Ascending aorta (tissue), 2 donors: Measurements from ENCODE around the gene PPM1D. TPM values are rescaled to one million over a fixed set of nuclear protein-coding genes. Genes with fewer than 3 reads are reported as not detected.

Experiments used
- DNase-seq, 2 donors: peaks; one replicate each; pipeline ENCODE4 v3.0.0-alpha.2; 2019; ENCODE audit warnings: low spot score in 2 of 2
- H3K27ac ChIP-seq, 2 donors: fragments of 200-600 bp; sonication (generic); one replicate each; pipeline ENCODE4 v1.5.1; 2016 to 2017; ENCODE audit warnings: mild to moderate bottlenecking in 1 of 2
- H3K27me3 ChIP-seq: fragments of 200-600 bp; sonication (generic); one replicate; pipeline ENCODE4 v1.5.1; 2017
- H3K36me3 ChIP-seq, 2 donors: fragments of 200-600 bp; sonication (generic); one replicate each; pipeline ENCODE4 v1.5.1; 2016
- H3K4me1 ChIP-seq, 2 donors: fragments of 200-600 bp; sonication (generic); one replicate each; pipeline ENCODE4 v1.5.1; 2016 to 2017; ENCODE audit warnings: mild to moderate bottlenecking in 1 of 2
- H3K4me3 ChIP-seq, 2 donors: fragments of 200-600 bp; sonication (generic); one replicate each; pipeline ENCODE4 v1.5.1; 2016 to 2017; ENCODE audit warnings: mild to moderate bottlenecking in 1 of 2
- H3K9me3 ChIP-seq, 2 donors: fragments of 200-600 bp; sonication (generic); one replicate each; pipeline ENCODE4 v1.5.1; 2016
- intact Hi-C: fragments of 100-400 bp; cut with DNase I; formaldehyde crosslinking; loops from one replicate; pipeline ENCODE4 v1.15.1; 2023
- total RNA-seq: library from RNA; depleted of rRNA; stranded (reverse); fragments of >200 nt; gene quantifications from one replicate; pipeline ENCODE4 v1.1.0, GENCODE V29; 2016
- TF ChIP-seq, protein P1 (sequence below), 3 experiments: fragments of 200-600 bp in 2 of 3; fragments of 450-650 bp in 1 of 3; sonication (generic) in 2 of 3; IDR thresholded peaks; one replicate each; pipeline ENCODE4 v1.5.1; 2016 to 2019; ENCODE audit warnings: antibody characterized with exemption in 3 of 3, mild to moderate bottlenecking in 1 of 3, moderate library complexity in 1 of 3

The PPM1D gene
- total RNA-seq, 1 donor from 2014 or later: 6.0 TPM

DNA sequence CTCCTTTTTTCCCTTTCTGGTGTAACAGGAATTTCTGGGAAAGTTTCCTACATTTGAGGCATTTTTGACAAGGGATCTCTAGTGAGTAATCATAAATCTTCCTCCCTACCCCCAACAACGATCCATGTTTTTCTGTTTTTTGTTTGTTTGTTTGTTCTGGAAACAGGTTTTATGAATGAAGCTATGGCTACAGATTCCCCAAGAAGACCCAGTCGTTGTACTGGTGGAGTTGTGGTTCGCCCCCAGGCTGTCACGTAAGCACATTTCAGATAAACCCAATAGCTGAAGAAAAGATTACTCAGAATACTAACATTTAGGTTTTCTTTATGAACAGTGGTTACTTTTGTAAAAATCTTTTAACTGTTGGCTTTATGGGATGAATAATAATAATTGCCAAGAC lies 79.3 kb downstream of the PPM1D start:
- H3K4me3 ChIP-seq: no peak overlapping the region
- intact Hi-C loops: loop anchor here (10.0 kb wide), 1 partner anchor 974 kb away; the partner anchor contains the start of genes PTRH2 and VMP1
- H3K36me3 ChIP-seq: peaks cover 4 to 5% of the 10 kb centered on the region in 2 donors
- no peak for DNase-seq
- TF ChIP-seq, protein P1, sequence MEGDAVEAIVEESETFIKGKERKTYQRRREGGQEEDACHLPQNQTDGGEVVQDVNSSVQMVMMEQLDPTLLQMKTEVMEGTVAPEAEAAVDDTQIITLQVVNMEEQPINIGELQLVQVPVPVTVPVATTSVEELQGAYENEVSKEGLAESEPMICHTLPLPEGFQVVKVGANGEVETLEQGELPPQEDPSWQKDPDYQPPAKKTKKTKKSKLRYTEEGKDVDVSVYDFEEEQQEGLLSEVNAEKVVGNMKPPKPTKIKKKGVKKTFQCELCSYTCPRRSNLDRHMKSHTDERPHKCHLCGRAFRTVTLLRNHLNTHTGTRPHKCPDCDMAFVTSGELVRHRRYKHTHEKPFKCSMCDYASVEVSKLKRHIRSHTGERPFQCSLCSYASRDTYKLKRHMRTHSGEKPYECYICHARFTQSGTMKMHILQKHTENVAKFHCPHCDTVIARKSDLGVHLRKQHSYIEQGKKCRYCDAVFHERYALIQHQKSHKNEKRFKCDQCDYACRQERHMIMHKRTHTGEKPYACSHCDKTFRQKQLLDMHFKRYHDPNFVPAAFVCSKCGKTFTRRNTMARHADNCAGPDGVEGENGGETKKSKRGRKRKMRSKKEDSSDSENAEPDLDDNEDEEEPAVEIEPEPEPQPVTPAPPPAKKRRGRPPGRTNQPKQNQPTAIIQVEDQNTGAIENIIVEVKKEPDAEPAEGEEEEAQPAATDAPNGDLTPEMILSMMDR (IDR thresholded peaks at IDR 0.05): no peak
- H3K27ac ChIP-seq: no peak overlapping the region
- no peaks in the 10 kb centered on the region for H3K27me3 ChIP-seq
- peaks cover 0 to 10% of the 10 kb centered on the region in 2 donors for H3K4me1 ChIP-seq
- H3K9me3 ChIP-seq: no peaks in the 10 kb centered on the region

DNA sequence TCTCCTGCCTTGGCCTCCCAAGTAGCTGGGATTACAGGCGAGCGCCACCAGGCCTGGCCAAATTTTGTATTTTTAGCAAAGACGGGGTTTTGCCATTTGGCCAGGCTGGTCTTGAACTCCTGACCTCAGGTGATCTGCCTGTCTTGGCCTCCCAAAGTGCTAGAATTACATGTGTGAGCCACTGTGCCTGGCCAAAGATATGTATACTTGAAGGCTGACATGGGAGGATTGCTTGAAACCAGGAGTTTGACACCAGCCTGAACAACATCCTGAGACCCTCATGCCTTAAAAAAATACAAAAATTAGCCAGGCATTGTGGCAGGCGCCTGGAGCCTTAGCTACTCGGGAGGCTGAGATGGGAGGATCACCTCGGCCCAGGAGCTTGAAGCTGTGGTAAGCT lies 80.8 kb downstream of the PPM1D start:
- TF ChIP-seq, protein P1 (IDR thresholded peaks at IDR 0.05): no peak
- H3K36me3 ChIP-seq: peaks cover 11 to 12% of the 10 kb centered on the region in 2 donors
- no peak for DNase-seq

GRCh38 chr17:60685437-60685836 lies 85.4 kb downstream of the PPM1D start:
- H3K27ac ChIP-seq: no peak overlapping the region
- H3K36me3 ChIP-seq: peaks cover 28 to 46% of the 10 kb centered on the region in 2 donors
- no peak for DNase-seq
- no peaks in the 10 kb centered on the region for H3K27me3 ChIP-seq
- TF ChIP-seq, protein P1 (IDR thresholded peaks at IDR 0.05): no peak
- H3K4me1 ChIP-seq: no peaks in the 10 kb centered on the region
- no peaks in the 10 kb centered on the region for H3K9me3 ChIP-seq
- H3K4me3 ChIP-seq: no peak overlapping the region
- intact Hi-C loops: no loop called here

More for the DNA sequence above, 80.8 kb downstream of the PPM1D start:
- intact Hi-C loops: no loop called here
- no peak overlapping the region for H3K4me3 ChIP-seq
- peaks cover 0 to 10% of the 10 kb centered on the region in 2 donors for H3K4me1 ChIP-seq
- no peak overlapping the region for H3K27ac ChIP-seq
- H3K27me3 ChIP-seq: no peaks in the 10 kb centered on the region
- H3K9me3 ChIP-seq: no peaks in the 10 kb centered on the region

GRCh38 chr17:60695960-60696359 lies 96.0 kb downstream of the PPM1D start:
- Histone ChIP-seq H3K27ac (no peak overlapping the region), H3K9me3 (no peaks in the 10 kb centered on the region), H3K4me1 (no peaks in the 10 kb centered on the region), H3K4me3 (no peak overlapping the region), H3K36me3 (peaks cover 4 to 48% of the 10 kb centered on the region in 2 donors), H3K27me3 (no peaks in the 10 kb centered on the region)
- TF ChIP-seq, protein P1 (IDR thresholded peaks at IDR 0.05): no peak
- intact Hi-C loops: no loop called here
- no peak for DNase-seq

DNA sequence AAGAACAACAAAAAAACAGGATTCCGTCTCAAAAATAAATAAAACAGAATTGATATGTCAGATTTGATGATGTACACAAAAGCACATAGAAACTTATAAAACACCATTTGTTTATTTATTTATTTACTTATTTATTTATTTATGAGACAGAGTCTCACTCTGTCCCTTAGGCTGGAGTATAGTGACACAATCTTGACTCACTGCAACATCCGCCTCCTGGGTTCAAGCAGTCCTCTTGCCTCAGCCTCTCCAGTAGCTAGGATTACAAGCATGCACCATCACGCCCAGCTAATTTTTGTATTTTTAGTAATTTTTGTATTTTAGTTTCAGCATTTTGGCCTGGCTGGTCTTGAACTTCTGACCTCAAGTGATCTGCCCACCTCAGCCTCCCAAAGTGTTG lies 99.1 kb downstream of the PPM1D start:
- no peaks in the 10 kb centered on the region for H3K27me3 ChIP-seq
- intact Hi-C loops: no loop called here
- no peak overlapping the region for H3K27ac ChIP-seq
- H3K9me3 ChIP-seq: no peaks in the 10 kb centered on the region
- TF ChIP-seq, protein P1 (IDR thresholded peaks at IDR 0.05): no peak
- H3K4me1 ChIP-seq: no peaks in the 10 kb centered on the region
- H3K4me3 ChIP-seq: no peak overlapping the region
- no peak for DNase-seq
- H3K36me3 ChIP-seq: peaks cover 4 to 33% of the 10 kb centered on the region in 2 donors

GRCh38 chr17:60704170-60704569 lies 104.2 kb downstream of the PPM1D start:
- TF ChIP-seq, protein P1 (IDR thresholded peaks at IDR 0.05): no peak
- intact Hi-C loops: no loop called here
- H3K9me3 ChIP-seq: no peaks in the 10 kb centered on the region
- H3K4me1 ChIP-seq: no peaks in the 10 kb centered on the region
- H3K4me3 ChIP-seq: no peak overlapping the region
- peaks cover 8 to 19% of the 10 kb centered on the region in 2 donors for H3K36me3 ChIP-seq
- H3K27ac ChIP-seq: no peak overlapping the region
- DNase-seq: no peak
- no peaks in the 10 kb centered on the region for H3K27me3 ChIP-seq
